K562 (cell line): ENCODE measurements around the gene LAMB3. TPM values are rescaled to one million over a fixed set of nuclear protein-coding genes. Genes with fewer than 3 reads are reported as not detected.

Experiments
- ARID4B ChIP-seq: sonication (generic); formaldehyde crosslinking; IDR thresholded peaks from 2 replicates; pipeline ENCODE4 v1.8.0; 2022; ENCODE audit warnings: mild to moderate bottlenecking, missing genetic modification reagents
- BCOR ChIP-seq: fragments of 450-650 bp; IDR thresholded peaks from 2 replicates; pipeline ENCODE4 v1.6.1; 2016
- HINFP ChIP-seq: fragments of 450-650 bp; conservative IDR thresholded peaks from 2 replicates; pipeline ENCODE4 v1.6.1; 2016; ENCODE audit warnings: missing genetic modification characterization, low read depth, mild to moderate bottlenecking, control low read depth, missing compliant biosample characterization
- SIN3B ChIP-seq: fragments of 450-650 bp; IDR thresholded peaks from 2 replicates; pipeline ENCODE4 v1.6.1; 2017; ENCODE audit warnings: low read depth, mild to moderate bottlenecking, moderate library complexity
- ZFX ChIP-seq: sonication (generic); formaldehyde crosslinking; IDR thresholded peaks from 2 replicates; pipeline ENCODE4 v1.8.0; 2022; ENCODE audit warnings: mild to moderate bottlenecking, missing genetic modification reagents, moderate library complexity
- ZNF395 ChIP-seq: fragments of 200-800 bp; sonication (Bioruptor generic); IDR thresholded peaks from 2 replicates; pipeline ENCODE4 v1.6.1; 2017; ENCODE audit warnings: missing genetic modification characterization, missing compliant biosample characterization
- polyA plus RNA-seq, 8 experiments: library from polyadenylated mRNA; depleted of rRNA in 4 of 8; stranded (reverse) in 5 of 8; unstranded in 3 of 8; fragments of >200 nt; fragmentation: Nextera tagmentation in 2 of 8; fragmentation: Illumina TruSeq in 1 of 8; extraction: Ambion mirVana in 2 of 8; extraction: Trizol in 1 of 8; gene quantifications; 2 replicates each; pipeline versions ENCODE4 v1.2.1 to v1.2.3, GENCODE V29; 2011 to 2014; ENCODE audit warnings: inconsistent platforms in 1 of 8, missing spikeins in 1 of 8
- total RNA-seq, 7 experiments: library from RNA; depleted of rRNA in 6 of 7; stranded (reverse); fragments of >200 nt in 6 of 7; fragmentation: Illumina TruSeq in 2 of 7; extraction: Trizol in 2 of 7; gene quantifications; 2 replicates each; pipeline versions ENCODE4 v1.2.1 to v1.2.3, GENCODE V29; 2011 to 2021; ENCODE audit warnings: low replicate concordance in 1 of 7

Gene LAMB3
- total and polyA plus RNA-seq, 9 of the 15 experiments (the other 6 are each of a cell fraction or from before 2014, with no cell fraction given), result 0.08 to 1.3 (median 0.91) TPM

- TF ChIP-seq ARID4B (CRISPR knock-in tag), result no peak
- TF ChIP-seq SIN3B, result no peak
- no peak for TF ChIP-seq ZFX (CRISPR knock-in tag)
- no peak for TF ChIP-seq ZNF395 (CRISPR knock-in tag)
- TF ChIP-seq BCOR, result no peak
- no peak for TF ChIP-seq HINFP
These were observed 22.4 kb downstream of the LAMB3 start (continued) for GRCh38 chr1:209629621-209630382.
